Measurements from ENCODE around the gene PITHD1.
"Not testable (repeated sequence)": the region's sequence is repeated elsewhere in the genome, so short reads cannot be mapped to it uniquely, and the experiment has no call there.

The PITHD1 gene, protein sequence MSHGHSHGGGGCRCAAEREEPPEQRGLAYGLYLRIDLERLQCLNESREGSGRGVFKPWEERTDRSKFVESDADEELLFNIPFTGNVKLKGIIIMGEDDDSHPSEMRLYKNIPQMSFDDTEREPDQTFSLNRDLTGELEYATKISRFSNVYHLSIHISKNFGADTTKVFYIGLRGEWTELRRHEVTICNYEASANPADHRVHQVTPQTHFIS

DNA sequence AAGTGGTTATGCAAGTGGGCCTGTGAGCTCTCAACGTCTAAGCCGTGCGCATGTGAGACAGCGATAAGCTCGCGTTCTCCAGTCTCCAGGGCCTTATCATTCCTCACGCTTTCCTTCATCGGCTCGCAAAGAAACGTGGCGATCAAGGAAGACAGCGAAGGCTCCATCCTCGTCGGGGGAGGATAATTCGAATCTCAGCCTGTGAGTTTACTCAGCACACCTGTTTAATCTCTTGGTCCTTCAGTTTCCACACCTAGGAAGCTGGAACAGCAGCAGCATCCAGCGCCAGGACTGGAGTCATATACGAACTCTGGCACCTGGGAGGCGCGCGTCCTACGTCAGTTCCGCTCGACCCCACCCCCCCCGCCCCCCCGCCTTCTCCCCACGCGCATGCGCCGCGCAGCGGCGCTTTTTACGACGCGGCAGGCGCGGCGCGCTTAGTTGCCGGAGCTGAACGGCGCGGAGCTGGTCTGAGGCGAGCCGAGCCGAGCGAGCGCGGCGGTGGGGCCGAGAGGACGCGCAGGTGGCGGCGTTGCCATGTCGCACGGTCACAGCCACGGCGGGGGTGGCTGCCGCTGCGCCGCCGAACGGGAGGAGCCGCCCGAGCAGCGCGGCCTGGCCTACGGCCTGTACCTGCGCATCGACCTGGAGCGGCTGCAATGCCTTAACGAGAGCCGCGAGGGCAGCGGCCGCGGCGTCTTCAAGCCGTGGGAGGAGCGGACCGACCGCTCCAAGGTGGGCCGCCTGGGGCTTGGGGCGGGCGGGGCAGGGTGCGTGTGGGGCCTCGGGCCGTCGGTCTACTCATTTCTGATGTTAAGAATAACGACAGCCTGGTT is at the start of gene PITHD1:
Gene PITHD1 (plus strand): TSS at position 440 of the 836 bp plus-strand sequence. CDS start 98 bp downstream, at position 538.
- peak; percentile 80 for DNase-seq

DNA sequence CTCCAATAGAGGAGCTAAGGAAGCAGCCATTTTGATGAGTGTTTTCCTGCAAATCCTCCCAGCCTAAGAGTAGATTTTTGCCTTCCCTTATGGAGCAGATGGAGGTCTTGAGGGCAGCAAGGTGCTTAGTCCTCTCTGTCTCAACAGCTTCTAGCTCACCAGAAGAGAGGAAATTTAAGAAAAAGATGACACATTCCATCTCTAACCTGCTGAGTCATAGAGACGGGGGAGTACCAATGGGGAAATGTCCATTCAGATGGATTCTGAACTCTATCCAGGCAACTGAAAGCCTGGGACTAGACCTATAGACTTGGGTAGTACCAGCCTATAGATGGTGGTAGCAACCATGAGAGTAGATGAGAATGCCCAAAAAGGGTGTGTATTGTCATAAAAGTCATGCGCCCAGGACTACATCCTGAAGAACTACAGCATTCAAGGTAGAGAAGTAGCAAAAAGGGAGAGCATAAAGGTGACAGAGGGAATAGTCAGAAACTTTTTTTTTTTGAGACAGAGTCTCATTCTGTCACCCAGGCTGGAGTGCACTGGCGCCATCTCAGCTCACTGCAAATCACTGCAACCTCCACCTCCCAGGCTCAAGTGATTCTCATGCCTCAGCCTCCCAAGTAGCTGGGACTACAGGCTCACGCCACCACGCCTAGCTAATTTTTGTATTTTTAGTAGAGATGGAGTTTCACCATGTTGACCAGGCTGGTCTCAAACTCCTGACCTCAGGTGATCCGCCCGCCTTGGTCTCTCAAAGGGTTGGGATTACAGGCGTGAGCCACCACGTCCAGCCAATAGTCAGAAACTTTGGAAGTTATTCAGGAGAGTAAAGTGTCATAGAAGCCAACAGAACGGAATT is 45.6 kb upstream of the PITHD1 start:
- DNase-seq, result no peak

DNA sequence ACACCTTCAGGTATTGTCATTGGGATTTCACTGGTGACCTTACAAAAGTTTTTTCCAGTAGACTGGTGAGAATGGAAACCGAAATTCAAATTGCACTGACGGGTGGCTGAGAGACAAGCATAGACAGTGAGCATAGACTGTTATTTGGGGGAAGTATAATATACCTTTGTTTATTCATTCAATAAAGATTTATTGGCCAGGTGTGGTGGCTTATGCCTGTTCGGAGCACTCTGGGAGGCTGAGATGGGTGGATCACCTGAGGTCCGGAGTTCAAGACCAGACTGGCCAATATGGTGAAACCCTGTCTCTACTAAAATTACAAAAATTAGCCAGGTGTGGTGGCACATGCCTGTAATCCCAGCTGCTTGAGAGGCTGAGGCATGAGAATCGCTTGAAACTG is 44.9 kb upstream of the PITHD1 start:
- DNase-seq, result not testable (repeated sequence)

DNA sequence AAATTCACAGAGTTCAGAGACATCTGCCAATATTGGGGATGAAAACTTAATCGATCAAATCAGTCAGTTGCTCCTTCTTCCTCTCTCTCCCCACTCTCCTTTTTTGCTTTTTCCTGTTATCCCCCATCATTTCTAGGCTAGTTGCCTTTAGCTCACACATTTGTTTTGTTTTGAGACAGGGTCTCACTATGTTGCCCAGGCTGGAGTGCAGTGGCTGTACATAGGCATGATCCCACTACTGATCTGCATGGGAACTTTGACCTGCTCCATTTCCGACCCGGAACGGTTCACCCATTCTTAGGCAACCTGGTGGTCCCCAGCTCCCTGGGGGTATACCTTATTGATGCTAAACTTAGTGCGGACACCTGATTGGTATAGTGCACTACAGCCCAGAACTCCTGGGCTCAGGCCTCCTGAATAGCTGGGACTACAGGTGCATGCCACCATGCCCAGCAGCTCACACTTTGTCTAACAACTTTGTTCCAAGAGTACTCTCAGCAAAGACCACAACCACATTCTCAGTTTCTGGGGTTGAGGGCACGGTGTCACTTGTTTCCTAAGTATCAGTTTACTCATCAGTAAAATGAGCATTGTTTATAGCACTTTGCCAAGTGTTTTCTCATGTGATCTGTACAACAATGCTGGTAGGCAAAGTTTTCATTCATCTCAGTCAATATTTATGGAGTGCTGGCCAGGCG is 41.6 kb upstream of the PITHD1 start:
- no peak for DNase-seq

DNA sequence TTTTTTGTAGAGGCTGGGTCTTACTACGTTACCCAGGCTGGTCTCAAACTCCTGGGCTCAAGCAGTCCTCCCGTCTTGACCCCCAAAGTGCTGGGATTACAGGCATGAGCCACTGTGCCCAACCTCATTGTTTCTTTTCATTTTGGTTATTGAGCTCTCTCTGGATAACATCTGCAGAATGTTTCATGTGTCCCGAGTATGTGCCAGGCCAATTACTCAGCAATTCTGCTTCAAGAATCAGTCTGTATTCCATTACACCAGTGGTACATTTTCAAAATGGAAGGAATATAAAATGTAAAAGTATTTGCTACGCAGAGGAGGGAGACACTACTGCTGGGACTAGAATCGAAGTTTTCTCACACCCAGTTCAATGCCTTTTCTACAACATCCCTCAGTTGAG is 36.6 kb upstream of the PITHD1 start:
- no peak for DNase-seq

DNA sequence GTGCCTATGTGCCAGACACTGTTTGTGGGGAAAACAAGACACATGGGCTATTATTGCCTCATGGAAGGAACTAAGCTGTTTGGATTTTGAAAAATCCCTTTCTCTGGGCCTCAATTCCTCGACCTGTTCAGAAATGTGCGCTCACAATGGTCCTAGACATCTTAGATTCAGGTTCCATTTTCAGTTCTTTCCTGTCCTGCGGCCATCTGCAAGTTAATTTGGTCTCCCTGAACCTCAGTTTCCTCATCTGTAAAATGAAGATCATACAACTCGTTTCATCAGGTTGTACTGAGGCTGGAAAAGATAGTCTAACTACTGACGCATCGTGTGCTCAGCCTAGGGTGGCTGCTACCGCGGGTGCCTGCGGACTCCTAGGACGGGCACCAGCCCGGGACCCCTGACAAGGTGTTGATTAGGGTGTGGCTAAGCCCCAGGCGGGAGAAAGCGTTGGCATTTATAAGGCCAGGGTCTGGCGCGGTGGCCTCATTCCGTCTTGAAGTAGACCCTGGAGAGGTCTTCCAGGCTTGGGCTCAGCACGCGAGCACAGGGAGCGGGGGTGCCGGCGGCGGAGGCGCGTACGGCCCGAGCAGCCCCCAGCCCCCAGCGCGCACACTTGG is 35.4 kb upstream of the PITHD1 start:
- no peak for DNase-seq

DNA sequence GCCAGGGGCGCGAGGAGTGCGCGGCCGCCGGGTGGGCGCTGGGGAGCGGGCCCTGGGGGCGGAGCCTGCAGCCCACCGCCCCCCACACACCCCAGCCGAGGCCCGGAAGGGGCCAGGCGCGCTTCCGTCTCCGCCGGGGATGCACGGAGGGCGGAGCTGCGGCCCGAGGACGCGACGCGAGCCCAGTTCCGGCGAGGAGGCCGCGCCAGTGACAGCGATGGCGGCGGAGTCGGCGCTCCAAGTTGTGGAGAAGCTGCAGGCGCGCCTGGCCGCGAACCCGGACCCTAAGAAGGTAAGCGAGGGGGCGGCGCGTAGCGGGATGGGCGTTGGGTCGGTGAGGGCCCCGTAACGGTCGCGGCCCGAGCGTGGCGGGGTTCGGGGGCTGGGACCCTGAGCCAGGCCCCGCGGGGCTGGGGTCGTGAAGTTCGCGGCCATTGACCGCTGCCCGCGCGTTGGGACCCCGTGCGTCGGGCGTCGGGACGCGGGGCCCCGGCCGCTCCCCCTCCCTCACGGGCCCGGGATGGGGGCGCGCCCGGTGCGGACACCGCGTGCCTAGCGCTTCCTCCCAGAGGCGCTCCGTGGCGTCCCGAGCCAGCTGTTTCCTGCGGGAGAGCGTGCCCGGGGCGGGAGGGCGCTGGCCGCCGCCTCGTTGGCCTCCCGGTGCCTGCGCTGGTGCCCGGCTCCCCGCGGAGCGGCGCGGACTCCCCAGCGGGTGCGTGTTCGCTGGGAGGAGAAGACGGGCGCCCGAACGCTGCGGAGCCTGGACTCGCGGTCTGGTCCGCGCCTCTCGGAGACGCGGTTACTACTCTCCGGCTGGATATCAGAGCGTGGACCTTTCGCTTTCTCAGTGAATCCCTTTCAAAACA is 34.7 kb upstream of the PITHD1 start, which contains the start of gene ELOA:
Gene ELOA (plus strand): TSS at position 185 of the 866 bp plus-strand sequence. CDS start 33 bp downstream, at position 218.
- peak; percentile 77 for DNase-seq

DNA sequence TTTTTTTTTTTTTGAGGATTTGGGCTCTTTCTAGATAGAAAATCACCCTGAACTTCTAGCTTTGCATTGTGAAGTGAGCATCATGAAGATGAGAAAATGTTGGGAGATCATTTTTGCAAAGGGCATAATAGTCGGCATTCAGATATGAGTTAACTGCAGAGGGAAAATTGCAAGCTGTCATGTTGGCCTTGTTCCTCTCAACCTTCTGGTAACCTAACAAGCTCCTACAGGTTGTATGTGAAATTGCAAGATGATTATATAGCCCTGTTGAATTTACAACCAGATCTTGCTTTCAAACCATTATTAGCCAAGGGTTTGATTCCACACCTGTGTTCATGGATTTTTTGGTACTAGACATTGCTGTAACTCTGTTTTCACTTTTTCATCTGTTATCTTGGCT is 32.7 kb upstream of the PITHD1 start:
- DNase-seq, result no peak

DNA sequence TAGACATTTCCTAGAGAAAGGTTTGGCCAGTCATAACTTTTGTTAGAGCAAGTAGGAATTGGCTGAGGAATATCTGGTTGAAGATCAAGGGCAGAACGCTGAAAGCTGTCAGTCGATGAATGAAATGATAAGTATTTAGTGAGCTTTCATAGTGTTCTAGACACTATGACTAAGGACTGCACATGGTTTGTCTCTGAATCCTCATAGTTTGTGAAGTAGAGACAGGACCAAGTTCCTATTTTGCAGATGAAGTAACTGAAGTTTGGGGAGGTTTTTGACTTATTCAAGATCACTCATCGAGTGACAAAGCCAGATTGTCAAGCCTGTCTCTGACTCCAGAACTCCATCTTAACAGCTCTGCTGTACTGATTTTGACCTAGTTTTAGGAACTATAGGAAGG is 30.2 kb upstream of the PITHD1 start:
- DNase-seq, result no peak

DNA sequence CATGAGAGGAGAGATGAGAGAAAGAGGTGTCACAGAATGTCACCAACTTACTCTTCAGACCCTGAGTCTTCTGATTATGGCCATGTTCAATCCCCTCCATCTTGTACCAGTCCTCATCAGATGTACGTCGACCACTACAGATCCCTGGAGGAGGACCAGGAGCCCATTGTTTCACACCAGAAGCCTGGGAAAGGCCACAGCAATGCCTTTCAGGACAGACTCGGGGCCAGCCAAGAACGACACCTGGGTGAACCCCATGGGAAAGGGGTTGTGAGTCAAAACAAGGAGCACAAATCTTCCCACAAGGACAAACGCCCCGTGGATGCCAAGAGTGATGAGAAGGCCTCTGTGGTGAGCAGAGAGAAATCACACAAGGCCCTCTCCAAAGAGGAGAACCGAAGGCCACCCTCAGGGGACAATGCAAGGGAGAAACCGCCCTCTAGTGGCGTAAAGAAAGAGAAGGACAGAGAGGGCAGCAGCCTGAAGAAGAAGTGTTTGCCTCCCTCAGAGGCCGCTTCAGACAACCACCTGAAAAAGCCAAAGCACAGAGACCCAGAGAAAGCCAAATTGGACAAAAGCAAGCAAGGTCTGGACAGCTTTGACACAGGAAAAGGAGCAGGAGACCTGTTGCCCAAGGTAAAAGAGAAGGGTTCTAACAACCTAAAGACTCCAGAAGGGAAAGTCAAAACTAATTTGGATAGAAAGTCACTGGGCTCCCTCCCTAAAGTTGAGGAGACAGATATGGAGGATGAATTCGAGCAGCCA is 27.0 kb upstream of the PITHD1 start:
- no peak for DNase-seq

DNA sequence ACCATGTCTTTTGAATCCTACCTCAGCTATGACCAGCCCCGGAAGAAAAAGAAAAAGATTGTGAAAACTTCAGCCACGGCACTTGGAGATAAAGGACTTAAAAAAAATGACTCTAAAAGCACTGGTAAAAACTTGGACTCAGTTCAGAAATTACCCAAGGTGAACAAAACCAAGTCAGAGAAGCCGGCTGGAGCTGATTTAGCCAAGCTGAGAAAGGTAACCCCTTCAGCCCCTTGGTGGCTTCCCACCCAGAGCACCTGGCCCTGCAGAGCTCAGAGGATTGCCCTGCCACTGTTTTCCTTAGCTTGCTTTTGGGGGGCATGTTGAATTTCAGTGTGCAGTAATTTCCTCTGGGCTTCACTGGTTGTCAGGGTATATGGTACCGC is 26.4 kb upstream of the PITHD1 start:
- DNase-seq, result no peak

DNA sequence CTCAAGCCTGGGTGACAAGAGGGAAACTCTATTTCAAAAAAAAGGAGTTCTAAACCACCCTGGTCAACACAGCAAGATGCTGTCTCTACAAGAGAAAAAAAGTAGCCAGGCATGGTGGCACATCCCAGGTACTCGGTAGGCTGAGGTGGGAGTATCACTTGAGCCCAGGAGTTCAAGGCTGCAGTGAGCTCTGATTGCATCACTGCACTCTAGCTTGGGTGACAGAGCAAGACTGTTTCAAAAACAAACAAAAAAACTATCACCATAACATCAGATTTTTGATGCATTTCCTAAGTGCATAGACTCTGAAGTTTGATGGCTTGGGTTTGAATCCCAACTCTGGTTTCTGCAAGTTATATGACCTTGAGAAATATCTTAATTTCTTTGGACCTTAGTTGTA is 25.3 kb upstream of the PITHD1 start:
- no peak for DNase-seq

DNA sequence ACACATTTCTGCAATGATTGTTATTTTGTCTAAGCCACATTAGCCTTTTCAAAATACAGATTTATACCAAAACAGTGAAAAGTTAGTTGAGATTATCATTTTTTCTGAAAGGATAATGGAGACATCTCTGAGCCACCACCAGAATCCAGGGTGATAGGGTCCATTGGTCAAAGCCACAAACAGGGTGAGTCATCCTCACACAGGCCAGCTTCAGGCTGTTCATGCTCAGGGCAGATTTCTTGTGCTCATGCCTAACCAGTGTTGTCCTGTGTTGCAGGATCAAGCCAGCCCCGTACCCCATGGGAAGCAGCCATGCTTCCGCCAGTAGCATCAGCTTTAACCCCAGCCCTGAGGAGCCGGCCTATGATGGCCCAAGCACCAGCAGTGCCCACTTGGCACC is 21.5 kb upstream of the PITHD1 start:
- DNase-seq, result no peak

DNA sequence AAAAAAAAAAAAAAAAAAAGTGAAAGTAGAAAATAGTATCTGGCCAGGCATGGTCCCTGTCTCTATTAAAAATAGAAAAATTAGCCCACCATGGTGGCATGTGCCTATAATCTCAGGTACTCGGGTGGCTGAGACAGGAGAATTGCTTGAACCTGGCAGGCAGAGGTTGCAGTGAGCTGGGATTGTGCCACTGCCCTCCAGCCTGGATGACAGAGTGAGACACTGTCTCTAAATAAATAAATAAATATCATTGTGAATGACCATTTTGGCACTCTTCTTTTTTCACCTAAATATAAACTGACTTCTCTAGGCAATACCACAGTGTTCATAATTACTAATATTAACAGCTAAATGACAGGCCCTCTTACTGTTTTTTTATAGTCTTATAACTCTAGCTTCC is 20.4 kb upstream of the PITHD1 start:
- DNase-seq, result no peak

DNA sequence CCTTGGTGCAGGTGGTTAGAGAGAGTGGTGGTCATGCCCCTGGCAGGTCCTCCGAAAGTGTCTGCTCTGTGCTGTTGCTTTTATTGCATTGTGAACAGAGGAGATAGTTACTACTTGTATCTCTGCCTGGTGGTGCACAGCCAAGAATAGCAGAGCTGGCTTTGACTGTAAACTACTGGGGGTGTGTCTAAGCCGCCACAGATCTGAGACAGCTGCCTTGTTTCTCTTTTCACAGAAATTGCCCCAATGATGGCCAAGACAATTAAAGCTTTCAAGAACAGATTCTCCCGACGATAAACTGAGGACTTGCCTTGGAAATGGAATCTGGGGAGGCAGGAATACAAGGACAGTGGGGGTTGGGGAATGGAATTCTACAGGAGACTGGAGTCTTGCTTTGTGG is 18.9 kb upstream of the PITHD1 start:
- DNase-seq, result no peak

DNA sequence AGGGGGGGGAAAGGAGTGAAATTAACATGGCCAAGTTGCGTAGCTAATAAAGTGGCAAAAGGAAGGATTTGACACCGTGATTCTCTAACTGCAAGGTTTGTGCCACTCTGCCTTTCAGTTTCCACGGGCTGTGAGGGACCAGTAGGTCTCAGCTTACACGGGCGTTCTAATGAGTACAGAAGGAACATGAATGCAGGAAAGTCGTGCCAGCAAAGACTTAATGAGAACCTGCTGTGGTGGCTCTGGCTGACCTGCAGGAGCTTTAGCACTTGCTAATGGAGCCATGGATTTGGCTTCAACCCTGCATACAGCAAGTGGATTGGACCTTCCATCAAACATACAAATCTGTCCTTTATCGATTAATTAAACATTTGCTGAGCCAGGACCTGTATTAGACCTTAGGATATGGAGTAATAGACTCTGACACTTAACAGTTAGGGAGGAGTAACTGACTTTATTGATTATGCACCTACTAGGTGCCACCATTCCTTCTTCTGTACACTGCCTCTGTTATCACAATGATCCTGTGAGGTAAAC is 15.1 kb upstream of the PITHD1 start:
- DNase-seq, result no peak

DNA sequence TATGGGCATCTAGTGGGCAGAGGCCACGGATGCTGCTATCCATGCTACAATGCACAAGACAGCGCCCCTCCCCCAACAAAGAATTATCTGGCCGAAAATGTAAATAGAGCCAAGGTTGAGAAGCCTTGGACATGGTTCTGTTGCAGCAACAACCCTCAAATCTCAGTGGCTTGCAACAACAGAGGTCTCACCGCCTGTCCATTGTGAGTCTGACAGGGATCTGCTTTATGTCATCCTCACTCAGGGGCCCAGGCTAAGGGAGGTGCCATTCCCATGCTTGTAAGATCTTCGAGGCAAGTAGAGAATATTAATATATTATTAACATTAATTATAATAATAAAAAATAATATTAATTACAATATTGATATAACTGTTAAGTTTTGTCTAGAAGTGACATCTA is 9.5 kb upstream of the PITHD1 start:
- DNase-seq, result no peak

DNA sequence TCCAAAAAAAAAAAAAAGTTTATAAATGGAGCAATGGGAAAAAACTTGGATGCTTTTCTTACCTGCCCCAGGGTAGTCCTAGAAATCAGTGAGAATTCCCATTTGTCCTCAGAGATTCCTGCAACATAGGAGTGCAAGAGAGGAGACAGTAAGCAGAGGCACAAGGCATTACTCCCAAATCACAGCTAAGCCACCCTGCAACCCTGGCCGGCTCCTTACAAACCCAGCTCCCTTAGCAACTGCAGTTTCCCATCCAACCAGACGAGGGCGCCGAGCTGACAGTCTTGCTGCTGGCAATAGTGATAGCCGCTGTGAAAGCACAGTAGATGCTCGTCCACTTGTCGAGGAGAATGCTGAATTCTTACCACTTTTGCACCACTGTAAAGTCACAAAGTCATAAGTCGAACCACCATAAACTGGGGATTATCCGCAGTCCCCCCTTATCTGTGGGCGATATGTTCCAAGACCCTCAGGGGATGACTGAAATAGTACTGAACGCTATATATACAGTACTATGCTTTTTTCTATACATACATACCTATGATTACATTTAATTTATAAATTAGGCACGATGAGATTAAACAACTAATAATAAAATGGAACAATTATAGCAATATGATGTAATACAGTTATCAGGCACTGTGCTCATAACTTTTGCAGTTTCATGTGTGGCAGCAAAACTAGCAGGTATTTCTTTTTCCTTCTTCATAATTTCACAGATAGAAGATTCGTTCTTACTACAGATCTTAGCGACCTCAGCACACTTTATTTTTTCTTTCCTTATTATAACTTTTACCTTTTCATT is 6.0 kb upstream of the PITHD1 start:
- DNase-seq, result peak; percentile 83

DNA sequence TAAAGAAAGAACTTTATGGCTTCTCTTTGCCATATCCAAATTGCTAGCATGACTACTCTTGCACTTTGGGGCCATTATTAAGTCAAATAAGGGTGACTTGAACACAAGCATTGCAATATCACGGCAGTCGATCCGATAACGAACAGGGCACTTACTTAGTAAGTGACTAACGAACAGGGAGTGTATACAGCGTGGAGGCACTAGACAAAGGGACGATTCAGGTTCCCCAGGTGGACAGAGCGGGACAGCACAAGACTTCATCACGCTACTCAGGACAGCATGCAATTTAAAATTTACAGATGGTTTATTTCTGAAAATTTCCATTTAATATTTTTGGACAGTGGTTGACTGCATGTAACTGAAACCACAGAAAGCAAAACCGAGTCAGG is 5.4 kb upstream of the PITHD1 start:
- DNase-seq, result no peak
